ENCODE measurements around the gene TUBE1.
A peak's percentile ranks its signal among the peaks of the same experiment; 100 is the strongest.
"Not testable (repeated sequence)": the region's sequence is repeated elsewhere in the genome, so short reads cannot be mapped to it uniquely, and the experiment has no call there.

TUBE1 gene

GRCh38 chr6:112065426-112065986, 21.8 kb downstream of the TUBE1 start:
- DNase-seq (ENCODE audit: low read depth in 2 of 2): no peak

DNA sequence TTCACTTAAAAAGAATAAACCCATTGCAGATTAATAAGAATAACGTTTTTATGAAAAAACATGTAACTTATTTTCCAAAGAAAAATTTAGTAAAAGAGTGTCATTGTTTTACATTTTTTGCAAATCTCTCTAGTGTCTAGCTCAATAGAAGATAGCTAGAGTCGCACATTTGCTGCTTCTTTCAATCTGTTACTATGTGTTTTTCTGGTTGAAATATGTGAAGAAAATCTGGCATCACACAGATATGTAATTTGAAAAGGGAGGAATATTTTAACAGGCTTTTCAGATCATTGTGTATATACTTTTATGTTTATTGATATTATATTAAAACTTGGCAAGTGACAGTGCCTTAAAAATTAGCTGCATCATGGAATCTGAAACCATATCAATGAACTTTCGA, 24.3 kb downstream of the TUBE1 start:
- no peak for DNase-seq (ENCODE audit: low read depth in 2 of 2)

DNA sequence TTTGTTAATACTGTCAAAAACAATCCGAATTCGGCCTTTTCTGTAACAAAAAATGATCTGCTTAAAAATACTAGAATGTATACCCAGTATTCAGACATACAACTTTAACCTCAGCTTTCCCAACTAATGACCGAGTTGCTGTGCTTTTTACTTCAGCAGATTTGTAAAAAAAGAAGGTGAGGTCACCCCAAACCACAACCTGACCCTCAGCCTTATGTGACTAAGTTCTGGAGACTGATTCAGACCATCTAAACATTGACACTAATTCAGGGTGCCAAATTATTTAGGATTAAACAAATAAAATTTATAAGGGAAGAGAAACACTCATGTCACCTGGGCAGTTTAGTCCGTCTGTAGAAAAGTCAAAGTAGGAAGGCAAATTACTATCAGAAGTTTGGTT, 25.7 kb downstream of the TUBE1 start:
- no peak for DNase-seq (ENCODE audit: low read depth in 2 of 2)

GRCh38 chr6:112058243-112059032, 28.8 kb downstream of the TUBE1 start:
- DNase-seq (ENCODE audit: low read depth in 2 of 2): no peak

DNA sequence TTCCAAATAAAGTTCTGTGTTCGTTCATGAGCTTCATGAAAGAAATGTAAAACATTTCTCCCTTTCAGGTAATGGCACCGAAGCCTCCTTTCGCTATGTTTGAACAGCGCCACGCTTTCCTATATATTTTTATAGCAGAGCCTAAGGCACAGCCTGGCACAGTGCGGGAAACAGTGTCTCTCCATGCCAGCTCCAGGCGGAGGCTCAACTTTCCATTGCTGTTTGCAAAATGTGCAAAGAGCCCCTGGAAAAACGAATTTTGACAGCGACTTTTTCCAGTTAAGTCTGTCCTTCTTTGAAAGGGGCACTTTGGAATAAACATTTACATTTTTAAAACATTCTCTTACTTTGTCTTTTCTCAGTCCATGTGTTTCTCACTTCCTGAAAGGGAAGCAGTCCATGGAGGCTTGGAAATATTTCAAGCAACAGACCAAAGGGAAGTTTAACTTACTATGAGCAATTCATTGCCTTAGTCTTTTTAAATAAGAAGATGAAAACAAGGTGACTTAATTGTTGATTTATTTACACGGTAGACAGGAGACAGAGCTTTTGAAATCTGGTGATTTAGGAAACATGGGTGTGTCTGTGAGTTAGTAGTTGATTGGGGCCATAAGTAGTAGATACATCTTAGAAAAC, 32.6 kb downstream of the TUBE1 start:
- DNase-seq (ENCODE audit: low read depth in 2 of 2): no peak

GRCh38 chr6:112054001-112054400, 33.3 kb downstream of the TUBE1 start, which contains the start of gene CCN6:
TSS of gene CCN6 (plus strand) at chr6:112054104. CDS start at chr6:112054358, 254 bp downstream.
- DNase-seq (ENCODE audit: low read depth in 2 of 2): no peak

DNA sequence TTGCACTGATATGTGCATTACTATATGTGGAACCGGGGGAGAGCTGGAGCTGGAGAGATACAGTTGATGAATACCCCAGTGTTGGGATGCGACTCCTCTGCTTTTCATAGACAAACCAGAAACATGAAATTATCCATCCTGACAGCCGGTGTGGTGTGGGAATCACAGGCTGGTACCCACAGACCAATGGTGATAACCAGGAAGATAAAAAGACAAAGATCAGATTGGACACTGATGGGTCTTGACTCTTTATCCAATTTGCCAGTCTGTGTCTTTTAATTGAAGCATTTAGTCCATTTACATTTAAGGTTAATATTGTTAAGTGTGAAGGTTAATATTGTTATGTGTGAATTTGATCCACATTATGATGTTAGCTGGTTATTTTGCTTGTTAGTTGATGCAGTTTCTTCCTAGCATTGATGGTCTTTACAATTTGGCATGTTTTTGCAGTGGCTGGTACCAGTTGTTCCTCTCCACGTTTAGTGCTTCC, 36.0 kb downstream of the TUBE1 start:
- DNase-seq (ENCODE audit: low read depth in 2 of 2): not testable (repeated sequence)

DNA sequence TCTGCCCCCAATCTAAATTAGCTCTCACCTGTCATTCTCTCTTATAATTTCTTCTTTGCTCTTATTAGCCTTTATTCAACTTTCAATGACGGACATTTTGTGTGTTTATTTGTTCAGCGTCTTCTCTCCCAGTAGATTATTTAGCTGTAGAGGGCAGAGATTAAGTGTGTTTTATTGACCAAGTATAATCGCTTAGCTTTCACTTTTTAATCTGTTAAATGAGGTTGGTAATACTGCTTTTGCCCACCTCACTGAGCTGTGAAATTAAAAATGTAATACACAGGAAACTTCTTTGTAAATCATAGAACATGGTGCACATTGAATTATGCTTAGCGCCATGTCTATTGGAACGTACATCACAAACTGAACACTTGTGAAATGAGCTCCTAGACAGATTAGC, 36.9 kb downstream of the TUBE1 start:
- no peak for DNase-seq (ENCODE audit: low read depth in 2 of 2)

- no peak for DNase-seq (ENCODE audit: low read depth in 2 of 2)
Measured at GRCh38 chr6:112049996-112050395, 37.3 kb downstream of the TUBE1 start.

GRCh38 chr6:112049026-112049799, 38.1 kb downstream of the TUBE1 start:
- DNase-seq (ENCODE audit: low read depth in 2 of 2): no peak

- DNase-seq (ENCODE audit: low read depth in 2 of 2): not testable (repeated sequence)
Measured at GRCh38 chr6:112047523-112047922, 39.8 kb downstream of the TUBE1 start.

- no peak for DNase-seq (ENCODE audit: low read depth in 2 of 2)
Measured at GRCh38 chr6:112044856-112045255, 42.4 kb downstream of the TUBE1 start.

DNA sequence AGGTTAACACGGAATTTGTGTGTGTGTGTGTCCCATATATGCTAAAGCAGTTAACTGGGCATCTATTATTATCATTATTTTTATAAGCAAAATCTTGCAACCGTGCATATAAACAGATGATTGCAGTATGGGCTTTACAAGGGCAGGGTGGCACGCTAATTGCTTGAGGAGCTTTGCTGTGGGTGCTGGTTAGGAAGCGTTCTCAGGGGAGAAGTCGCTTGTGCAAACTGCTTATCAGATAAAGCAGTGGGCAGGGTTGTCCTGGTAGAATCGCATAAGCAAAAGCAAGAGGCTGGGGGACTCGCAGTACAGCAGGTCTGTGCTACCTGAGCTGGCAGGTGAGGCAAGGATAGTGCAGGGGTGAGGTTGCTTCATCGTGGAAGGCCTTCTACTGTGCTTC, 43.1 kb downstream of the TUBE1 start:
- DNase-seq (ENCODE audit: low read depth in 2 of 2): no peak

DNA sequence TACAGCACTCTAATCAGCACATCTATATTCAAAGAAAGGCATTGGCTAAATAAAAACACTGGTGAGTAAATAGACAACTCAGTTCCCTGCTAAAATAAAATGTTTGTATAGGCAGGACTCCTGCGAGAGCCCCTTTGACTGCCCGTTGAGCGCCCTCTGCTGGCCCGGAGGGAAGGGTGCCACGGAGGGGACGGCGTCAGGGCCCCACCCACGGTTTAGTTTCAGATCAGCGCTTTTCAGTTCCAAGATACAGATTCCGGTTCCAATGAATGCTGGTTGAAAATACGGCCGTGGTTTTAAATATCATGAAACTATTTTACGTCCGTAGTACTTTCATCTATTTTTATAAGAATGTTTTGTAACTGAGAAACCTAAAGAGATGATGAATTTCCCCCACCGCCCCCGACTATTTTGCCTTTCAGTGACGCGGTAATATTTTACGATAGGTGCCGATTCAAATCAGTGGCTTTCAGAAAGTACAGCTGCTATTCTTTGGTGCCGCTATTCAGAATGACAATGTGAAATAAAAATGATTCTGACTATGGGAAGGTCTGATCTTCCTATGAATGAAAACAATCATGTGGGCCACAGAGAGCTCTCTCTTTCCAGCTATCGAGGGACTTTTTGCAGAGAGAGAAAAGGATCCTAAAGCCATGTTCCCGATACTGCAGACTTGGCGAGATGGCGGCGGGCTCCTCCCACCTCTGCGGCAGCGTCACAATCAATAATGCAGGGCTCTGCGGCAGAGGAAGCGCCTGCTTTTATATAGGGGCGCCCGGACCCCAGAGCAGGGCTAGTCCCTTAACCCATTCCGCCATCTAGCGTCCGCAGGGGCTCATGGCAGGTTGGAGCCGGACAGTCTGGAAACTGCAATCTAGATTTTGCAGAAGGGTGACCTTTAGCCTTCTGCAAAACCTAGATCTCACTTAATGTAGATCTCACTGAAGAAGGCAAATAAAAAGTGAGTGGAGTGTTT, 44.0 kb downstream of the TUBE1 start:
- DNase-seq (ENCODE audit: low read depth in 2 of 2): peak; percentile 90

GRCh38 chr6:112041535-112041934, 45.7 kb downstream of the TUBE1 start:
- no peak for DNase-seq (ENCODE audit: low read depth in 2 of 2)

- no peak for DNase-seq (ENCODE audit: low read depth in 2 of 2)
Measured at GRCh38 chr6:112040956-112041355, 46.3 kb downstream of the TUBE1 start.

- no peak for DNase-seq (ENCODE audit: low read depth in 2 of 2)
Measured at GRCh38 chr6:112039431-112039770, 47.9 kb downstream of the TUBE1 start.

DNA sequence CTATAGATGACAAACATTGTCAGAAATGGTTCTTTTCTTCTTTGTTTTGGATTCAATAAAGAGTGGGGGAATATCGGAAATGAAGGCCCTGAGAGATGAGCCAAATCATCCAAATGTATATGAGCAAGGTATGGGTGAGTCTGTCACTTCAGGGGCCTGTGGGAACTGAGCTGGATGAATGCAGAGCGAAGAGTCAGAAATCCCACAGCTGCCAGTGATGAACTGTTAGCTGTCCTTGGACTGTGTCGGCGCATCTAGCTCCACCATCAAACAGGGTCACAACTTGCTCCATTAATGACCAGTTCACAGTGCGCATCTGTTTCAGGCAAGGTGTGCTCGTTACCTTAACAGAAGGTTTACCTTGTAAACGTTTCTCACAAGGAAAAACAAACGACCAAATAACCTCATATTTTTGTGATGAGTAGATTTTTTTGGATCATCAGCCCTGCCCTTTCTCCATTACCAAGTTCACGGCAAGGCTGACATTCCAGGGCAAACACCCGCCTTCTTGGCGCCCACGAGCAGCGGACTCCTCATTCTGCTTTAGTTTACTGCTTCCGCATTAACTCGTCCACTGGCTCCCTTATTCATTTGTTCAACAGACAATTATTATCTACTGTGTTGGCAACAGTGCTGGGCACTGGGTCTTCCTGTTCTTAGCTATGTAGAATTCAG, 48.4 kb downstream of the TUBE1 start:
- no peak for DNase-seq (ENCODE audit: low read depth in 2 of 2)

DNA sequence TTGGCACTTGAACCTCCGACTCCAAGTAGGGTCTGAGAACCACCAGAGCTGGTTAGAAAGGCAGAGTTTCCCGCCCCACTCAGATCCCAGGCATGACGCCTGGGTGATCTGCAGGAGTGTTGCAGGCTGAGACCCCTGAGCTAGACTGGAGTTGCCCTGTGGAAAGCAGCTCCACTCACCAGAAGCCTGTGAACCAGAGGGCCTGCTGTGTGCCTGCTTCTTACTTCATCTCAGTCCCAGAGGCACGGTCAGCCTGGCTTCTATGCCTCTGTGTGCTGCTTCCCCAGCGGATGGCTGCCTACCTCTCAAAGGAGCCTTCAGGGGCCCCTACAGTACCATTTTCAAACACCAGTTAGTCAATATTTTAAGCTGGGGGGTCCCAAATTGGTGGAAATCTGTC, 49.0 kb downstream of the TUBE1 start:
- no peak for DNase-seq (ENCODE audit: low read depth in 2 of 2)

DNA sequence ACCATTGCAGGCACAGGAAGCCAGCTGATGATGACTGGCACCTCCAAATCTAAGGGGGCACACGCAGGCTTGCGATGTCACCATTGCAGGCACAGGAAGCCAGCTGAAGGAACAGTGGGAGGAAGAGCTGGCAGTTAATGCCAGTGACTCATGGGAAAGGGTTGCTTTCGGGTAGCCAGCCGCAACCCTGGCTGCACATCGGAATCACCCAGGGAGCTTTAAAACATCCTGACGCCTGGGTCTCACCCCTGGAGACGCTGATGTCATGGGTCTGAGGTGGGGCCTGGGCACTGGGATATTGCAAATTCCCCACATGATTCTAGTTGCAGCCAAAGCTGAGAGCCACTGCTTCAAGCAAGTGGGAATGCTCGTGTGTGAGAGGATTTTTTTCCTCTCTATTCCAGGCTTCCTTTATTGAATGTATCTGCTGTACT, 49.5 kb downstream of the TUBE1 start:
- no peak for DNase-seq (ENCODE audit: low read depth in 2 of 2)
